NB4 (cell line): ENCODE results near the gene PGP.

Experiments
- POLR2A ChIP-seq: IDR thresholded peaks from 2 replicates; pipeline ENCODE4 v1.6.1; 2011; ENCODE audit warnings: mild to moderate bottlenecking; ENCODE audit not compliant: insufficient read length; ENCODE audit errors: extremely low read depth
- TF ChIP-seq, protein P1 (sequence below): IDR thresholded peaks from one replicate; pipeline ENCODE4 v1.5.1; 2012; ENCODE audit warnings: low read depth, low read length

DNA sequence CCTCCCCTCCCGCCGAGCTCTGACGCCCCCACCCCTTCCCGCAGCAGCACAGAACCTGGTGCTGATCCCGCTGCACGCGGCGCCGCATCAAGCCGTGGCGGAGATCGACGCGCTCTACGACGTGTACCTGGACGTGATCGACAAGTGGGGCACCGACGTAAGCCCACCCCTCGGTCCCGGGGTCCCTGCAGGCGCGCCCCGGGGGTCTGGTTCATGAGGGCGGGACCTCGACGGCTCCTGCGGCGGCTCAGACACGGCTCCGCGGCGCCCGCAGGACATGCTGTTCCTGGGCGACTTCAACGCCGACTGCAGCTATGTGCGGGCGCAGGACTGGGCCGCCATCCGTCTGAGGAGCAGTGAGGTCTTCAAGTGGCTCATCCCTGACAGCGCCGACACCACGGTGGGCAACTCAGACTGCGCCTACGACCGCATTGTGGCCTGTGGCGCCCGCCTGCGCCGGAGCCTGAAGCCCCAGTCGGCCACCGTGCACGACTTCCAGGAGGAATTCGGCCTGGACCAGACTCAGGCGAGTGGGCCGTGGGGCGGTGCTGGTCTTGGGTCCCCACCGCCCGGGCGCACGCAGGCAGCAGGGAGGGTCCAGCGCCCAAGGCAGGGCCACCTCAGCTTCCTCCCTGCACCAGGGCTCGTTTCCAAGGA lies 23.0 kb upstream of the PGP start:
- TF ChIP-seq, protein P1, sequence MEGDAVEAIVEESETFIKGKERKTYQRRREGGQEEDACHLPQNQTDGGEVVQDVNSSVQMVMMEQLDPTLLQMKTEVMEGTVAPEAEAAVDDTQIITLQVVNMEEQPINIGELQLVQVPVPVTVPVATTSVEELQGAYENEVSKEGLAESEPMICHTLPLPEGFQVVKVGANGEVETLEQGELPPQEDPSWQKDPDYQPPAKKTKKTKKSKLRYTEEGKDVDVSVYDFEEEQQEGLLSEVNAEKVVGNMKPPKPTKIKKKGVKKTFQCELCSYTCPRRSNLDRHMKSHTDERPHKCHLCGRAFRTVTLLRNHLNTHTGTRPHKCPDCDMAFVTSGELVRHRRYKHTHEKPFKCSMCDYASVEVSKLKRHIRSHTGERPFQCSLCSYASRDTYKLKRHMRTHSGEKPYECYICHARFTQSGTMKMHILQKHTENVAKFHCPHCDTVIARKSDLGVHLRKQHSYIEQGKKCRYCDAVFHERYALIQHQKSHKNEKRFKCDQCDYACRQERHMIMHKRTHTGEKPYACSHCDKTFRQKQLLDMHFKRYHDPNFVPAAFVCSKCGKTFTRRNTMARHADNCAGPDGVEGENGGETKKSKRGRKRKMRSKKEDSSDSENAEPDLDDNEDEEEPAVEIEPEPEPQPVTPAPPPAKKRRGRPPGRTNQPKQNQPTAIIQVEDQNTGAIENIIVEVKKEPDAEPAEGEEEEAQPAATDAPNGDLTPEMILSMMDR = no peak
- no peak for TF ChIP-seq POLR2A
